Endothelial cell of umbilical vein (primary cell): ENCODE data around the gene RFC2. TPM values are rescaled to one million over a fixed set of nuclear protein-coding genes. Genes with fewer than 3 reads are reported as not detected.

Source experiments
- BruUV-seq: library from RNA; stranded (reverse); fragments of 400-500 nt; replicated peaks from 2 replicates; lab custom pipeline; 2021; lab: Mats Ljungman, UMichigan
- CTCF ChIA-PET: fragments of 300-600, 350-600 bp; sonication (Branson Sonifier 250); formaldehyde crosslinking; loops from one replicate; lab custom pipeline; 2021; ENCODE audit warnings: antibody characterized with exemption, inconsistent platforms; lab: Charles Lee
- POLR2A ChIA-PET: fragments of 300-600, 350-600 bp; sonication (Branson Sonifier 250); formaldehyde crosslinking; loops from one replicate; lab custom pipeline; 2021; ENCODE audit warnings: antibody characterized with exemption, inconsistent platforms; lab: Charles Lee
- DNase-seq: peaks from one replicate; pipeline ENCODE4 v3.0.0-alpha.2; 2011; ENCODE audit warnings: low read depth, low spot score
- FAIRE-seq: peaks from 2 replicates; lab custom pipeline; 2011; peaks lifted over from hg19 to GRCh38; lab: Jason Lieb, UNC
- H2AFZ ChIP-seq: 2 replicates; pipeline ENCODE4 v1.6.0; 2012; ENCODE audit warnings: low read depth, low read length, control low read depth, inconsistent platforms
- H3K27ac ChIP-seq: 2 replicates; pipeline ENCODE4 v1.5.1; 2011; ENCODE audit warnings: low read depth, mild to moderate bottlenecking, control low read depth, low read length, moderate library complexity; ENCODE audit not compliant: insufficient read depth
- H3K27me3 ChIP-seq, 2 experiments: 2 replicates each; pipeline versions ENCODE4 v1.6.0 to v1.6.1; 2011; ENCODE audit warnings: low read length in 2 of 2, mixed read lengths in 1 of 2; ENCODE audit not compliant: control insufficient read depth in 2 of 2, insufficient read depth in 2 of 2
- H3K36me3 ChIP-seq, 2 experiments: 2 replicates in 1 of 2; 3 replicates in 1 of 2; pipeline ENCODE4 v1.5.1; 2011; ENCODE audit warnings: low read length in 2 of 2, mild to moderate bottlenecking in 1 of 2, moderate library complexity in 1 of 2; ENCODE audit not compliant: control insufficient read depth in 2 of 2, insufficient read depth in 2 of 2; ENCODE audit errors: extremely low read depth in 1 of 2
- H3K4me1 ChIP-seq: 3 replicates; pipeline ENCODE4 v1.5.1; 2011; ENCODE audit warnings: mild to moderate bottlenecking, low read length; ENCODE audit not compliant: control insufficient read depth, insufficient read depth; ENCODE audit errors: extremely low read depth
- H3K4me2 ChIP-seq: 2 replicates; pipeline ENCODE4 v1.6.1; 2011; ENCODE audit warnings: low read length, control low read depth, mixed read lengths; ENCODE audit not compliant: insufficient read depth
- H3K4me3 ChIP-seq, 3 experiments: fragments of 200-600 bp in 1 of 3; sonication (generic), shearing (Covaris generic) in 1 of 3; replicated peaks in 1 of 3; 2 replicates each; pipeline ENCODE4 v1.5.1; 2011 to 2016; ENCODE audit warnings: control low read depth in 3 of 3, low read length in 3 of 3, mild to moderate bottlenecking in 2 of 3, inconsistent platforms in 1 of 3, low read depth in 1 of 3, moderate library complexity in 1 of 3; ENCODE audit not compliant: insufficient read depth in 1 of 3
- H3K79me2 ChIP-seq: 2 replicates; pipeline ENCODE4 v1.6.0; 2012; ENCODE audit warnings: low read length, inconsistent platforms; ENCODE audit not compliant: control insufficient read depth, insufficient read depth
- H3K9ac ChIP-seq: replicated peaks from 2 replicates; pipeline ENCODE3; 2011; ENCODE audit warnings: low read length, control low read depth; ENCODE audit not compliant: insufficient read depth; ENCODE audit errors: extremely low read depth
- H3K9me1 ChIP-seq: replicated peaks from 3 replicates; pipeline ENCODE4 v1.6.0; 2011; ENCODE audit warnings: mild to moderate bottlenecking, low read length; ENCODE audit not compliant: control insufficient read depth, insufficient read depth; ENCODE audit errors: extremely low read depth
- H3K9me3 ChIP-seq: replicated peaks from 2 replicates; pipeline ENCODE4 v1.5.1; 2012; ENCODE audit warnings: low read length, inconsistent platforms; ENCODE audit not compliant: control insufficient read depth, insufficient read depth
- H4K20me1 ChIP-seq: replicated peaks from 2 replicates; pipeline ENCODE3; 2011; ENCODE audit warnings: mild to moderate bottlenecking, low read length; ENCODE audit not compliant: control insufficient read depth, insufficient read depth; ENCODE audit errors: extremely low read depth
- EZH2 ChIP-seq: IDR thresholded peaks from 2 replicates; pipeline ENCODE4 v1.6.1; 2012; ENCODE audit warnings: borderline replicate concordance, low read depth, mild to moderate bottlenecking, moderate library complexity, low read length, inconsistent platforms; ENCODE audit not compliant: severe bottlenecking
- FOS ChIP-seq: IDR thresholded peaks from 2 replicates; pipeline ENCODE4 v1.6.1; 2011; ENCODE audit warnings: mild to moderate bottlenecking, low read length, moderate library complexity, borderline replicate concordance; ENCODE audit not compliant: insufficient read depth
- GATA2 ChIP-seq: IDR thresholded peaks from 2 replicates; pipeline ENCODE4 v1.7.0; 2011; ENCODE audit warnings: low read depth, mild to moderate bottlenecking, moderate library complexity, mixed read lengths, low read length; ENCODE audit not compliant: insufficient read length, insufficient read depth
- JUN ChIP-seq: IDR thresholded peaks from 2 replicates; pipeline ENCODE4 v1.6.1; 2011; ENCODE audit warnings: borderline replicate concordance, low read depth; ENCODE audit not compliant: insufficient read length, insufficient read depth
- MAX ChIP-seq: IDR thresholded peaks from 2 replicates; pipeline ENCODE4 v1.6.1; 2011; ENCODE audit not compliant: insufficient read depth, insufficient read length
- MYC ChIP-seq: IDR thresholded peaks from one replicate; pipeline ENCODE4 v1.6.1; 2011; ENCODE audit warnings: mild to moderate bottlenecking, low read depth, low read length
- POLR2A ChIP-seq: IDR thresholded peaks from 2 replicates; pipeline ENCODE4 v1.6.1; 2012; ENCODE audit warnings: low read depth, mild to moderate bottlenecking, control low read depth, low read length
- POLR2AphosphoS5 ChIP-seq: IDR thresholded peaks from 2 replicates; pipeline ENCODE4 v1.6.1; 2012; ENCODE audit warnings: low read depth, mild to moderate bottlenecking, control low read depth, low read length, moderate library complexity; ENCODE audit not compliant: insufficient read depth
- dilution Hi-C: fragments of 300-500 bp; cut with MboI; formaldehyde crosslinking; loops from one replicate; pipeline ENCODE4 v1.15.0; 2019; ENCODE audit warnings: low sequenced_read_pairs; ENCODE audit not compliant: extremely low pct_ligation_motif_present
- intact Hi-C: fragments of 100-400 bp; cut with micrococcal nuclease; formaldehyde crosslinking; loops from one replicate; pipeline ENCODE4 v1.10.0; 2022
- polyA plus RNA-seq, 4 experiments: library from polyadenylated mRNA; depleted of rRNA in 3 of 4; stranded (reverse) in 3 of 4; unstranded in 1 of 4; fragments of >200 nt; gene quantifications; 2 replicates each; pipeline versions ENCODE4 v1.2.1 to v1.2.3, GENCODE V29; 2011 to 2012; ENCODE audit warnings: missing spikeins in 1 of 4
- total RNA-seq: library from RNA; stranded (reverse); gene quantifications from 2 replicates; pipeline ENCODE4 v1.2.3, GENCODE V29; 2021
- TF ChIP-seq, protein P1 (sequence below), 2 donors: IDR thresholded peaks; 1 replicate in 1 of 2; 2 replicates in 1 of 2; pipeline ENCODE4 v1.5.1; 2011; ENCODE audit warnings: low read length in 2 of 2, mild to moderate bottlenecking in 2 of 2, moderate library complexity in 2 of 2, control low read depth in 1 of 2, inconsistent platforms in 1 of 2, low read depth in 1 of 2; ENCODE audit not compliant: insufficient read depth in 1 of 2; ENCODE audit errors: extremely low read depth in 1 of 2

The RFC2 gene
- total and polyA plus RNA-seq, 2 donors (not counting 3 experiments of a cell fraction or from before 2014, with no cell fraction given): 24.4 to 44.3 TPM

DNA sequence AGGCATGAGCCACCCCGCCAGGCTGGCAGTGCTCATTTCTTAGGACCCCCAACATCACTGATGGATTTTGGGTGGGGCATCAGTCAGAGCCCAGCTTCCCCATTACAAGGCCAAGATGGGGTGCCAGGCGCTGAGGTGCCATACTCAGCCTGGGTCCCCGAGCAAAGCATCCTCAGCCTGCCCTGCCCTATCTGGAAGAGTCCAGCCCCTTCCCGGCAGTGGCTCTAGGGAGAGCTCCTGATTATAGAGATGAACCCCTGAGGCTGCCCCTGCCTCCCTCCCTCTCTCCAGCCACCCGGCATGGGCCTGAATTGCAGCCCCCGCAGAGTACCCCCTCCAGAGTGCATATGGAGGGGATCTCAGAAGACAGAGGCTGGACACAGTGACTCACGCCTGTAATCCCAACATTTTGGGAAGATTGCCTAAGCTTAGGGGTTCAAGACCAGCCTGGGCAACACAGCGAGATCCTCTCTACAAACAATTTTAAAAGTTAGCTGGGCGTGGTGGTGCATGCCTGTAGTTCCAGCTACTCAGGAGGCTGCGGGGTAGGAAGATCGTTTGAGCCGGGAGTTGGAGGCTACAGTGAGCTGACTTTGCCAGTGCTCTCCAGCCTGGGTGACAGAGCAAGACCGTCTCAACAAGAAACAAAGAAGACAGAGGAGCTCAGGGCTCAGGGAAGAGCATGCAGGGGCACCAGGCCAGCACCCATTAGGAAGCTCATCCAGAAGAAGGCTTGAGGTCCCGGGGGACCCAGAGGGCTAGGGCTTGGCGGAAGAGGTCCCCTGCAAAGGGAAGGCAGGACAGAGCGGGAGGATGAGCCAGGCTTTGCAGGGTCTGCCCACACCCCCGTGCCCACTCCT lies 31.1 kb downstream of the RFC2 start:
- no TSS peak for BruUV-seq
- Histone ChIP-seq H3K27me3 (no peaks in the 10 kb centered on the region), H3K4me2 (no peak overlapping the region), H3K4me1 (no peaks in the 10 kb centered on the region), H3K36me3 (no peaks in the 10 kb centered on the region), H4K20me1 (no peaks in the 10 kb centered on the region), H3K9me3 (no peaks in the 10 kb centered on the region), H3K79me2 (no peaks in the 10 kb centered on the region), H3K9ac (no peak overlapping the region), H3K4me3 (no peak overlapping the region), H3K9me1 (no peaks in the 10 kb centered on the region), H3K27ac (no peak overlapping the region), H2AFZ (no peak overlapping the region)
- intact Hi-C loops (no loop called here), dilution Hi-C loops (no loop called here)
- POLR2A ChIA-PET: no interaction called here
- DNase-seq (no peak), FAIRE-seq (no peak)
- TF ChIP-seq MAX (no peak), MYC (no peak), FOS (no peak), POLR2AphosphoS5 (no peak), POLR2A (no peak), GATA2 (no peak), EZH2 (no peak), JUN (no peak)
- TF ChIP-seq, protein P1, sequence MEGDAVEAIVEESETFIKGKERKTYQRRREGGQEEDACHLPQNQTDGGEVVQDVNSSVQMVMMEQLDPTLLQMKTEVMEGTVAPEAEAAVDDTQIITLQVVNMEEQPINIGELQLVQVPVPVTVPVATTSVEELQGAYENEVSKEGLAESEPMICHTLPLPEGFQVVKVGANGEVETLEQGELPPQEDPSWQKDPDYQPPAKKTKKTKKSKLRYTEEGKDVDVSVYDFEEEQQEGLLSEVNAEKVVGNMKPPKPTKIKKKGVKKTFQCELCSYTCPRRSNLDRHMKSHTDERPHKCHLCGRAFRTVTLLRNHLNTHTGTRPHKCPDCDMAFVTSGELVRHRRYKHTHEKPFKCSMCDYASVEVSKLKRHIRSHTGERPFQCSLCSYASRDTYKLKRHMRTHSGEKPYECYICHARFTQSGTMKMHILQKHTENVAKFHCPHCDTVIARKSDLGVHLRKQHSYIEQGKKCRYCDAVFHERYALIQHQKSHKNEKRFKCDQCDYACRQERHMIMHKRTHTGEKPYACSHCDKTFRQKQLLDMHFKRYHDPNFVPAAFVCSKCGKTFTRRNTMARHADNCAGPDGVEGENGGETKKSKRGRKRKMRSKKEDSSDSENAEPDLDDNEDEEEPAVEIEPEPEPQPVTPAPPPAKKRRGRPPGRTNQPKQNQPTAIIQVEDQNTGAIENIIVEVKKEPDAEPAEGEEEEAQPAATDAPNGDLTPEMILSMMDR (IDR thresholded peaks at IDR 0.05; ENCODE audit: extremely low read depth in 1 of 2, insufficient read depth in 1 of 2, low read depth in 1 of 2, low read length in 2 of 2): no peak
- CTCF ChIA-PET: interaction anchor here (1.5 to 2.1 kb wide), 2 partner anchors 17 to 178 kb away, joined by 10 to 14 read pairs; no protein-coding TSS in a partner anchor
